Measurements from ENCODE around the gene CCNQ.
A peak's percentile ranks its signal among the peaks of the same experiment; 100 is the strongest.
"Not testable (repeated sequence)": the region's sequence is repeated elsewhere in the genome, so short reads cannot be mapped to it uniquely, and the experiment has no call there.

Gene CCNQ

GRCh38 chrX:153623310-153624029 is 24.5 kb upstream of the CCNQ start:
- DNase-seq (ENCODE audit: low read depth) = no peak

GRCh38 chrX:153622661-153623309 is 23.8 kb upstream of the CCNQ start:
- DNase-seq (ENCODE audit: low read depth) = no peak

GRCh38 chrX:153621949-153622598 is 23.1 kb upstream of the CCNQ start:
- DNase-seq (ENCODE audit: low read depth) = no peak

- DNase-seq (ENCODE audit: low read depth) = no peak
Measured at GRCh38 chrX:153620576-153620975, 21.6 kb upstream of the CCNQ start.

- DNase-seq (ENCODE audit: low read depth) = no peak
Measured at GRCh38 chrX:153614818-153615217, 15.9 kb upstream of the CCNQ start.

GRCh38 chrX:153612413-153612812 is 13.5 kb upstream of the CCNQ start:
- DNase-seq (ENCODE audit: low read depth) = no peak

- no peak for DNase-seq (ENCODE audit: low read depth)
Measured at GRCh38 chrX:153611298-153612095, 12.6 kb upstream of the CCNQ start.

GRCh38 chrX:153610836-153611213 is 11.9 kb upstream of the CCNQ start:
- DNase-seq (ENCODE audit: low read depth) = no peak

GRCh38 chrX:153609917-153610835 is 11.2 kb upstream of the CCNQ start:
- DNase-seq (ENCODE audit: low read depth) = peak; percentile 66

GRCh38 chrX:153608806-153609205 is 9.9 kb upstream of the CCNQ start:
- DNase-seq (ENCODE audit: low read depth) = no peak

- no peak for DNase-seq (ENCODE audit: low read depth)
Measured at GRCh38 chrX:153608376-153608775, 9.4 kb upstream of the CCNQ start.

GRCh38 chrX:153606503-153606902 is 7.6 kb upstream of the CCNQ start:
- no peak for DNase-seq (ENCODE audit: low read depth)

- not testable (repeated sequence) for DNase-seq (ENCODE audit: low read depth)
Measured at GRCh38 chrX:153604666-153605380, 5.9 kb upstream of the CCNQ start.

- no peak for DNase-seq (ENCODE audit: low read depth)
Measured at GRCh38 chrX:153603131-153603656, 4.3 kb upstream of the CCNQ start.

- DNase-seq (ENCODE audit: low read depth) = no peak
Measured at GRCh38 chrX:153602601-153603000, 3.7 kb upstream of the CCNQ start.

- no peak for DNase-seq (ENCODE audit: low read depth)
Measured at GRCh38 chrX:153601511-153602110, 2.7 kb upstream of the CCNQ start.

GRCh38 chrX:153600921-153601320 is 2.0 kb upstream of the CCNQ start:
- DNase-seq (ENCODE audit: low read depth) = no peak

- DNase-seq (ENCODE audit: low read depth) = no peak
Measured at GRCh38 chrX:153600032-153600373, 1.1 kb upstream of the CCNQ start.

GRCh38 chrX:153599192-153600031 is 473 bp upstream of the CCNQ start:
- peak; percentile 83 for DNase-seq (ENCODE audit: low read depth)
